HUES48 (cell line): ENCODE measurements around the gene PDCD1.
"Not testable (repeated sequence)": the region's sequence is repeated elsewhere in the genome, so short reads cannot be mapped to it uniquely, and the experiment has no call there.

Experiments used
- H3K27ac ChIP-seq: one replicate; pipeline ENCODE4 v1.7.0; 2013; ENCODE audit warnings: low read depth, low read length, inconsistent platforms
- H3K27me3 ChIP-seq: 2 replicates; pipeline ENCODE4 v1.6.1; 2013; ENCODE audit warnings: mild to moderate bottlenecking, low read length; ENCODE audit not compliant: control insufficient read depth, insufficient read depth
- H3K36me3 ChIP-seq: 2 replicates; pipeline ENCODE4 v1.6.1; 2013; ENCODE audit warnings: low read length; ENCODE audit not compliant: control insufficient read depth, insufficient read depth
- H3K4me1 ChIP-seq: 2 replicates; pipeline ENCODE4 v1.6.1; 2013; ENCODE audit warnings: mild to moderate bottlenecking, low read length; ENCODE audit not compliant: control insufficient read depth, insufficient read depth
- H3K4me3 ChIP-seq: 2 replicates; pipeline ENCODE4 v1.5.1; 2013; ENCODE audit warnings: mild to moderate bottlenecking, low read depth, low read length
- H3K9ac ChIP-seq: 2 replicates; pipeline ENCODE4 v1.6.1; 2013; ENCODE audit warnings: mild to moderate bottlenecking, low read depth, low read length, moderate library complexity
- H3K9me3 ChIP-seq: 2 replicates; pipeline ENCODE4 v1.6.1; 2013; ENCODE audit warnings: low read length; ENCODE audit not compliant: control insufficient read depth, insufficient read depth

PDCD1 gene

DNA sequence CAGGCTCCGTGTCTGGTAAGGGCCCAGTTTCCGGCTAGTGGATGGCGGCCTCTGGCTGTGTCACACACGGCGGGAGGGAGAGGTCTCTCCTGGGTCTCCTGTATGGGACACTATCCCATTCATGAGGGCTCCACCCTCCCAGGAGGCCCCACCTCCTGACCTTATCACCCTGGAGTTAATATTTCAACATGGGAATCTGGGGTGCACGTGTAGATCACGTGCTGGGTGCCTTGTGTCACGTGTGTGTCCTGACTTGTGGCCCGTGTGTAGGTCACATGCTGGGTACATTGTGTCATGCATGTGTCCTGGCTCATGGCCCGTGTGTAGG lies 39.8 kb downstream of the PDCD1 start:
- Histone ChIP-seq H3K4me1 (no peaks in the 10 kb centered on the region; the same call in 1 of the 2 replicates), H3K36me3 (no peaks in the 10 kb centered on the region), H3K9me3 (no peaks in the 10 kb centered on the region), H3K4me3 (no peak overlapping the region), H3K27me3 (peaks cover 11% of the 10 kb centered on the region), H3K27ac (no peak overlapping the region), H3K9ac (no peak overlapping the region)

- no peaks in the 10 kb centered on the region; the same call in 1 of the 2 replicates for H3K4me1 ChIP-seq
- H3K27me3 ChIP-seq = peaks cover 8% of the 10 kb centered on the region
- H3K36me3 ChIP-seq = no peaks in the 10 kb centered on the region
- no peaks in the 10 kb centered on the region for H3K9me3 ChIP-seq
- H3K9ac ChIP-seq = no peak overlapping the region
- no peak overlapping the region for H3K4me3 ChIP-seq
- no peak overlapping the region for H3K27ac ChIP-seq
These were observed 40.3 kb downstream of the PDCD1 start for GRCh38 chr2:241818229-241818942.

DNA sequence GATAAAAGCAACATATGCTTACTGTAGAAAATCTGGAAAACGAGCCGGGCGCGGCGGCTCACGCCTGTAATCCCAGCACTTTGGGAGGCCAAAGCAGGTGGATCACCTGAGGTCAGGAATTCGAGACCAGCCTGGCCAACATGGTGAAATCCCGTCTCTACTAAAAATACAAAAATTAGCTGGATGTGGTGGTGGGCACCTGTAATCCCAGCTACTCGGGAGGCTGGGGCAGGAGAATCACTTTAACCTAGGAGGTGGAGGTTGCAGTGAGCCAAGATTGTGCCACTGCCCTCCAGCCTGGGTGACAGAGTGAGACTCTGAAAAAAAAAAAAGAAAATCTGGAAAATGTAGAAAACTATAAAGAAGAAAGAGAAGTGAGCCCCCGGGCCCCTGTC lies 40.9 kb downstream of the PDCD1 start:
- not testable (repeated sequence) for H3K9me3 ChIP-seq, H3K27me3 ChIP-seq, H3K27ac ChIP-seq, H3K9ac ChIP-seq, H3K4me3 ChIP-seq, H3K36me3 ChIP-seq, H3K4me1 ChIP-seq

- H3K9ac ChIP-seq = no peak overlapping the region
- no peaks in the 10 kb centered on the region for H3K9me3 ChIP-seq
- no peaks in the 10 kb centered on the region for H3K27me3 ChIP-seq
- H3K4me1 ChIP-seq = no peaks in the 10 kb centered on the region; the same call in 1 of the 2 replicates
- H3K27ac ChIP-seq = no peak overlapping the region
- no peak overlapping the region for H3K4me3 ChIP-seq
- no peaks in the 10 kb centered on the region for H3K36me3 ChIP-seq
These were observed 41.4 kb downstream of the PDCD1 start for GRCh38 chr2:241817126-241817820.

DNA sequence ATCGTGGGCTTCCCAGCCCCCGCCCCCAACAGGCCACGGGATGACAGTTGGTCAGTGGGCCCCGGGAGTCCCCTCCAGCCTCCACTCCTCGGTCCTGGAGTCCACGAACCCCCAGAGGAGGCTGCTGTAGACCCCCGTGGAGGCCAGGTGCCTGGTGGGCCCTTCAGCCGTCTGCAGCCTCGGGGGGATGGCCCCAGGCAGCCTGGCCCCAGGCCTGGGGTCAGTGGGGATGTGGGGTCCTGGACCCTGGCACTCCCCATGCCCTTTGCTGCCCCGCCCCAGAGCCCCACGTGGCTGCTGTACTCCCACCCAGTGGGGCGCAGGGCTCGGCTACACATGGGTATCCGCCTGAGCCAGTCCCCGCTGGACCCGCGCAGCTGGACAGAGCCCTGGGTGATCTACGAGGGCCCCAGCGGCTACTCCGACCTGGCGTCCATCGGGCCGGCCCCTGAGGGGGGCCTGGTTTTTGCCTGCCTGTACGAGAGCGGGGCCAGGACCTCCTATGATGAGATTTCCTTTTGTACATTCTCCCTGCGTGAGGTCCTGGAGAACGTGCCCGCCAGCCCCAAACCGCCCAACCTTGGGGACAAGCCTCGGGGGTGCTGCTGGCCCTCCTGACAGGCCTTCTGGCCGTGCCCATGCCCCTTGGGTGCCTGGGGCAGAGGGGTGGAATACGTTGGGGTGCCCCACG lies 42.1 kb downstream of the PDCD1 start:
- H3K9me3 ChIP-seq = no peaks in the 10 kb centered on the region
- no peaks in the 10 kb centered on the region for H3K36me3 ChIP-seq
- H3K27ac ChIP-seq = no peak overlapping the region
- no peak overlapping the region for H3K9ac ChIP-seq
- H3K4me3 ChIP-seq = no peak overlapping the region
- H3K4me1 ChIP-seq = no peaks in the 10 kb centered on the region; the same call in 1 of the 2 replicates
- H3K27me3 ChIP-seq = no peaks in the 10 kb centered on the region

GRCh38 chr2:241815477-241816430 lies 42.9 kb downstream of the PDCD1 start:
- Histone ChIP-seq H3K9ac (no peak overlapping the region), H3K4me1 (no peaks in the 10 kb centered on the region; the same call in 1 of the 2 replicates), H3K36me3 (no peaks in the 10 kb centered on the region), H3K27me3 (no peaks in the 10 kb centered on the region), H3K27ac (no peak overlapping the region), H3K4me3 (no peak overlapping the region), H3K9me3 (no peaks in the 10 kb centered on the region)

GRCh38 chr2:241814643-241815476 lies 43.8 kb downstream of the PDCD1 start:
- Histone ChIP-seq H3K36me3 (no peaks in the 10 kb centered on the region), H3K9me3 (no peaks in the 10 kb centered on the region), H3K4me3 (no peak overlapping the region), H3K27me3 (no peaks in the 10 kb centered on the region), H3K9ac (no peak overlapping the region), H3K4me1 (no peaks in the 10 kb centered on the region; the same call in 1 of the 2 replicates), H3K27ac (no peak overlapping the region)

GRCh38 chr2:241814393-241814642 lies 44.4 kb downstream of the PDCD1 start:
- H3K36me3 ChIP-seq = no peaks in the 10 kb centered on the region
- no peak overlapping the region for H3K4me3 ChIP-seq
- no peaks in the 10 kb centered on the region; the same call in 1 of the 2 replicates for H3K4me1 ChIP-seq
- H3K27me3 ChIP-seq = no peaks in the 10 kb centered on the region
- no peaks in the 10 kb centered on the region for H3K9me3 ChIP-seq
- H3K9ac ChIP-seq = no peak overlapping the region
- no peak overlapping the region for H3K27ac ChIP-seq

DNA sequence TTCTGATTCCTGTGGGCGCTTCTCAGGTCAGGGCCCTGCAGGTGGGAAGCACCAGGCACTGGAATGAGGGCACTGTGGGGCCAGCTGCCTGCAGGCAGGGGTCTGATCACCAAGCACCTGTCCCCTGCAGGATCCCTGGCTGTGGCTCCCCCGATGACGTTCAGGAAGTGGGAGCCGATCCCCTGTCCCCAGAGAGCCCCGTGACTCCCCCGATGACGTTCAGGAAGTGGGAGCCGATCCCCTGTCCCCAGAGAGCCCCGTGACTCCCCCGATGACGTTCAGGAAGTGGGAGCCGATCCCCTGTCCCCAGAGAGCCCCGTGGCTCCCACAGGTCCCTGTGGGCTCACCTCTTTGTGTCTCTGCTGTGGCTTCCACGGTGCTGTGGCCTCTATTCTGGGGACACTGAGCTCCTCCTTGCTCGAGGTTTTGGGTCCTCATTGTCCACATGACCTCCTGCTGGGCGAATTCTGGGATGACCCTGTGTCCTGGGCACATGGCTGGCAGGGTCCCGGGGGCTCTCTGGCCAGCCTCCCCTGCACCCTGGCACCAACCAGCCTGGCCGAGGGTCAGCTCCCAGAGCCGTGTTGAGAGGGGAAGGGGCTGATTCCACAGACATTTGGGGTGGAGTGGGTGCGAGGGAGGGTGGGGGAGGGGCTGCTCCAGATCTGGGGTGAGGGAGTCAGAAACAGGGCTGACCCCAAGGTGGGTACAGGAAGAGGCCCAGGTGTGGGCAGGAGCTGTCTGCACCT lies 44.9 kb downstream of the PDCD1 start:
- Histone ChIP-seq H3K9me3 (no peaks in the 10 kb centered on the region), H3K9ac (no peak overlapping the region), H3K27me3 (no peaks in the 10 kb centered on the region), H3K27ac (no peak overlapping the region), H3K4me3 (no peak overlapping the region), H3K36me3 (no peaks in the 10 kb centered on the region), H3K4me1 (no peaks in the 10 kb centered on the region; the same call in 1 of the 2 replicates)
